ENCODE results near the gene PPHLN1.

DNA sequence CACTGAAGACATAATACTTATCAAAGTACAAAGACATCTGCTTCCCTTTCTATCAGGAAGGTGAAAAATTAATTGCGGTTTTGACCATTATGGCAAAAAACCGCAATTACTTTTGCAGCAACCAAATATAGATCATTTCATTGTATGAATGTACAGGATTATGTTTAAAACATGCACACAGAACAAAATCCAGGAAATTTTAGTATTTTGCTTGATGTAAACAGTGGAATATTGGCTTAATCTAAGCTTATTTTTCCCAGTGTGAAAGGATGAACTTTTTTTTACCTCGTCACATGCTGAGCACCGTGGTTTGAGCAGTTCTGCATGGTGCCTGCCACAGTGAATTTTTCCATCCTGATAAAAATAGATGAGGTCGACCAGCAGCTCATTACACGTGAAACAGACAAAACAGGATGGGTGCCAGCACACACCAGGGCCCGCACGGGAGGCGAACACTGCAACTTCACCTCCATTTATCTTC, 142.4 kb downstream of the PPHLN1 start:
- TF ChIP-seq, protein P1, sequence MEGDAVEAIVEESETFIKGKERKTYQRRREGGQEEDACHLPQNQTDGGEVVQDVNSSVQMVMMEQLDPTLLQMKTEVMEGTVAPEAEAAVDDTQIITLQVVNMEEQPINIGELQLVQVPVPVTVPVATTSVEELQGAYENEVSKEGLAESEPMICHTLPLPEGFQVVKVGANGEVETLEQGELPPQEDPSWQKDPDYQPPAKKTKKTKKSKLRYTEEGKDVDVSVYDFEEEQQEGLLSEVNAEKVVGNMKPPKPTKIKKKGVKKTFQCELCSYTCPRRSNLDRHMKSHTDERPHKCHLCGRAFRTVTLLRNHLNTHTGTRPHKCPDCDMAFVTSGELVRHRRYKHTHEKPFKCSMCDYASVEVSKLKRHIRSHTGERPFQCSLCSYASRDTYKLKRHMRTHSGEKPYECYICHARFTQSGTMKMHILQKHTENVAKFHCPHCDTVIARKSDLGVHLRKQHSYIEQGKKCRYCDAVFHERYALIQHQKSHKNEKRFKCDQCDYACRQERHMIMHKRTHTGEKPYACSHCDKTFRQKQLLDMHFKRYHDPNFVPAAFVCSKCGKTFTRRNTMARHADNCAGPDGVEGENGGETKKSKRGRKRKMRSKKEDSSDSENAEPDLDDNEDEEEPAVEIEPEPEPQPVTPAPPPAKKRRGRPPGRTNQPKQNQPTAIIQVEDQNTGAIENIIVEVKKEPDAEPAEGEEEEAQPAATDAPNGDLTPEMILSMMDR (IDR thresholded peaks at IDR 0.05; ENCODE audit: borderline replicate concordance, extremely low read depth, low read length, poor library complexity, severe bottlenecking) = no peak
- no peak for TF ChIP-seq EZH2 (IDR thresholded peaks at IDR 0.05; ENCODE audit: borderline replicate concordance, low read depth, low read length, severe bottlenecking)

Data from DND-41 (cell line).